ENCODE results near the gene HS2ST1. TPM values are rescaled to one million over a fixed set of nuclear protein-coding genes. Genes with fewer than 3 reads are reported as not detected.

The HS2ST1 gene
- total RNA-seq, 2 experiments from 2014 or later, result 16.8 to 21.6 TPM

GRCh38 chr1:86922445-86922844, 8.0 kb downstream of the HS2ST1 start:
- ATAC-seq, result no peak
- ChIA-PET CTCF (no interaction called here), POLR2A (interaction anchor here (0.6 kb wide), 1 partner anchor 10 kb away, joined by 4 read pairs; no protein-coding TSS in a partner anchor)

GRCh38 chr1:86924324-86924960, 10.0 kb downstream of the HS2ST1 start:
- POLR2A ChIA-PET, result no interaction called here
- no peak for DNase-seq
- intact Hi-C loops (cut with micrococcal nuclease), result no loop called here
- CTCF ChIA-PET, result no interaction called here
- Mint-ChIP-seq H3K4me1 (ENCODE audit: low read depth) (peaks cover 13% of the 10 kb centered on the region), H3K27ac (no peak overlapping the region), H3K27me3 (no peaks in the 10 kb centered on the region), H3K36me3 (ENCODE audit: low read depth) (peaks cover 24% of the 10 kb centered on the region), H3K4me3 (no peak overlapping the region), H3K9me3 (peaks cover 32% of the 10 kb centered on the region)
- no peak for TF ChIP-seq CTCF (IDR thresholded peaks at IDR 0.05)
- ATAC-seq, result no peak

More at GRCh38 chr1:86922445-86922844, 8.0 kb downstream of the HS2ST1 start:
- Mint-ChIP-seq H3K27ac (no peak overlapping the region), H3K27me3 (no peaks in the 10 kb centered on the region), H3K9me3 (peaks cover 32% of the 10 kb centered on the region), H3K4me1 (ENCODE audit: low read depth) (peaks cover 13% of the 10 kb centered on the region), H3K36me3 (ENCODE audit: low read depth) (peaks cover 24% of the 10 kb centered on the region), H3K4me3 (no peak overlapping the region)
- no peak for DNase-seq
- no peak for TF ChIP-seq CTCF (IDR thresholded peaks at IDR 0.05)
- intact Hi-C loops (cut with micrococcal nuclease), result no loop called here

- no peak for DNase-seq
- Mint-ChIP-seq H3K9me3 (peaks cover 32% of the 10 kb centered on the region), H3K36me3 (ENCODE audit: low read depth) (peaks cover 24% of the 10 kb centered on the region), H3K4me3 (no peak overlapping the region), H3K4me1 (ENCODE audit: low read depth) (peaks cover 13% of the 10 kb centered on the region), H3K27me3 (no peaks in the 10 kb centered on the region), H3K27ac (no peak overlapping the region)
- POLR2A ChIA-PET, result interaction anchor here (0.7 kb wide), 1 partner anchor 498 kb away, joined by 3 read pairs; no protein-coding TSS in a partner anchor
- intact Hi-C loops (cut with micrococcal nuclease), result no loop called here
- CTCF ChIA-PET, result no interaction called here
- no peak for ATAC-seq
- TF ChIP-seq CTCF (IDR thresholded peaks at IDR 0.05), result no peak
These were observed 11.3 kb downstream of the HS2ST1 start for GRCh38 chr1:86925742-86926141.

GRCh38 chr1:86926883-86927282, 12.4 kb downstream of the HS2ST1 start:
- ChIA-PET POLR2A (no interaction called here), CTCF (no interaction called here)
- H3K4me1 Mint-ChIP-seq (ENCODE audit: low read depth), result peaks cover 13% of the 10 kb centered on the region
- no peak overlapping the region for H3K27ac Mint-ChIP-seq
- DNase-seq, result no peak
- H3K27me3 Mint-ChIP-seq, result no peaks in the 10 kb centered on the region
- peaks cover 24% of the 10 kb centered on the region for H3K36me3 Mint-ChIP-seq (ENCODE audit: low read depth)
- no peak overlapping the region for H3K4me3 Mint-ChIP-seq
- intact Hi-C loops (cut with micrococcal nuclease), result no loop called here
- peaks cover 24% of the 10 kb centered on the region for H3K9me3 Mint-ChIP-seq
- ATAC-seq, result no peak
- no peak for TF ChIP-seq CTCF (IDR thresholded peaks at IDR 0.05)

DNA sequence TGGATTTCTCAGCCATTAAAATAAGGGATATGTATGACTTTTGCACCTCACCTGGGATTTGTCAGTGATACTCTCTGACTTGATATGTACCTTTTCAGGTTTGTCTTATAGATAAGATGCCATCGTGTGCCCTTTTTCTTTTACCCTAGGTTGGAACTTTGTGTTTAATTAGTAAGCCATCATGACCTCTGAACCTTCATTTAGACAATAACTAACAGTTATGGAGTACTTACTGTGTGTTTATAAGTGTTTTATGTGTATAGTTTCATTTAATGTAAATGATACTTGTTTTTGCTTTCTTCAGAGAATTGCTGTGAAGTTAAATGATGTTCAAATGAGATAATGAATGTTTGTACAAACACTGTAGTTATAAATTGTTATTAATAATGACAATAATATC, 14.4 kb downstream of the HS2ST1 start:
- Mint-ChIP-seq H3K27me3 (no peaks in the 10 kb centered on the region), H3K9me3 (peaks cover 14% of the 10 kb centered on the region), H3K4me1 (ENCODE audit: low read depth) (peaks cover 27% of the 10 kb centered on the region), H3K27ac (no peak overlapping the region), H3K36me3 (ENCODE audit: low read depth) (peaks cover 16% of the 10 kb centered on the region), H3K4me3 (no peak overlapping the region)
- intact Hi-C loops (cut with micrococcal nuclease), result no loop called here
- TF ChIP-seq CTCF (IDR thresholded peaks at IDR 0.05), result no peak
- CTCF ChIA-PET, result interaction anchor here (1.0 kb wide), 1 partner anchor 40 kb away, joined by 3 read pairs; no protein-coding TSS in a partner anchor
- POLR2A ChIA-PET, result no interaction called here
- DNase-seq (no peak), ATAC-seq (no peak)
